Mammary epithelial cell (primary cell): Measurements from ENCODE around the gene MPST.

ENCODE experiments used
- CTCF ChIP-seq, 2 donors: IDR thresholded peaks in 1 of 2; conservative IDR thresholded peaks in 1 of 2; 2 replicates each; pipeline ENCODE4 v1.5.1; 2011 to 2012; ENCODE audit warnings: inconsistent platforms in 2 of 2, low read length in 2 of 2, mild to moderate bottlenecking in 2 of 2, control low read depth in 1 of 2, low read depth in 1 of 2; ENCODE audit not compliant: insufficient read depth in 1 of 2; ENCODE audit errors: extremely low read depth in 1 of 2
- EZH2 ChIP-seq: IDR thresholded peaks from 2 replicates; pipeline ENCODE4 v1.6.1; 2012; ENCODE audit warnings: low read length, inconsistent platforms, borderline replicate concordance

- TF ChIP-seq CTCF (conservative IDR thresholded peaks at IDR 0.05 in 1 of 2, IDR thresholded peaks at IDR 0.05 in 1 of 2; ENCODE audit: extremely low read depth in 1 of 2, insufficient read depth in 1 of 2, low read depth in 1 of 2, low read length in 2 of 2) (no peak), EZH2 (no peak)
Observed at GRCh38 chr22:37012956-37013355, 6.6 kb upstream of the MPST start.
